NCI-H226 (cell line): ENCODE data around the gene ARHGAP42.
A peak's percentile ranks its signal among the peaks of the same experiment; 100 is the strongest.

Experiments used
- DNase-seq: peaks from one replicate; pipeline ENCODE4 v3.0.0-alpha.2; 2015

Gene ARHGAP42

DNA sequence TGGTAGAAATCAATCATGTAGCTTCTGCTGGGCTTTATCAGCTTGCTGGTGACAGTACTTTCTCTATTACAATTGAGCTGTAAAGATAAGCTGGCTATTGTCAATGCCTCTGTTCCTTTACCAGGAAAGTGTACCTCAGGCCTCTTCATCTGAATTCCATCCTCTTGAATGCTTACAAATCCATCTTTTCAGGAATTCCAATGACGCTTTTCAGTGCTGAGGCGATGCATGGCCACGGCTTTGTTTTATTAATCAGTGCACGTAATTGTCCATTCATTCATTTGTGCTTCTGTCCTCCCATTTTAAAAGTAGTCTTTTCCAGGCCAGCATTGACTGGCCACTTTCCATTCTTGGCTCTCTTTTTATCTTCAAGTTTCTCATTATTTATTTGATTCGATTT lies 240.5 kb downstream of the ARHGAP42 start:
- DNase-seq = no peak

DNA sequence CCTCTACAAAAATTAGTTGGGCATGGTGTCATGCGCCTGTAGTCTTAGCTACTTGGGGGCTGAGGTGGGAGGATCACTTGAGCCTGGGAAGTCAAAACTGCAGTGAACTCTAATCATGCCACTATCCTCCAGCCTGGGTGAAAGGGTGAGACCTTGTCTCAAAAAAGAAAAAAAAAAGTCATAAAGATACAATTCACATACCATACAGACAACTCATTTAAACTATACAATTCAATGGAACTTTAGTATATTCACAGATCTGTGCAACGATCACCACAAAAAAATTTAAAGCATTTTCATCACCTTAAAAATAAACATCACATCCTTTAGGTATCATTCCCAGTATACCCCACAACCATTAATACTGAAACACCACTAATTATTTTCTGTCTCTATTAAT lies 241.3 kb downstream of the ARHGAP42 start:
- peak; percentile 4 for DNase-seq

DNA sequence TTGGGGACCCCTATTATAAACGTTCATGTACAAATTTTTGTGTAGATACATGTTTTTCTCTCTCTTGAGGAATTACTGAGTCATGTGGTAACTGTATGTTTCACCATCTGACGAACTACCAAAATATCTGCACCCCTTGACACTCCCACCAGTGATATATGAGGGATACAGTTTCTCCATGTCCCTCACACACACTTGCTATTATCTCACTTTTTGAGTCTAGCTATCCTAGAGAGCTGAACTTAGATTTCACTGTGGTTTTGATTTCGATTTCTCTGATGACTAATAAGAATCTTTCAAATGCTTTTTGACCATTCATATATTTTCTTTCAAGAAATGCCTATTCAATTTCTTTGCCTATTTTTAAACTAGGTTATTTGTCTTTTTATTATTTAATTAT lies 242.3 kb downstream of the ARHGAP42 start:
- peak; percentile 54 for DNase-seq

DNA sequence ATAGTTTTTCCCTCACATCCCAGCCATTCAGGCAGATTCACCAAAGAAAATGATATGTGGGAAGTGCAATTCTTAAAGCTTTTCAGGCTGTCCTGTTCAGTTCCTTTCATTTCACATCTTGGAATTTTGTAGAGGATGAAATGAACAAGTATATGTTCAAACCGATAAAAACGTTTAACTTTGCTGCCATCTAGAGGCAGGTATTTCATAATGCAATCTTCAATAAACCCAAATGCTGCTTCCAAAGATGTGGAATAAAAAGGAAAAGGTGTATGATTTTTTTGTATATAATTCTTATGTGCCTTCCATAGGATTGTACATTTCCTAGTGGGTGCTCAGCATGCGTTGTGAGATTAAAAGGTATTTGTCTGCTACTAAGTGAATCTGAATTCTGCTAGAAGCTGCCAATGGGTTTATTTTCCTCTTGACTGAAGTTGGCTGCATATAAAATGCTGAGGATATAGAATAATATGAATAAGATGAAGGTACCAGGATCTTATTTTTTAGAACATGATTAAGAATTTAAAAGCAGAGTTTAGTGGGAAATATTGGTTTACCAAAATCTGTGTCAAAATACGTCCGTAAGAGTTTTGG lies 243.2 kb downstream of the ARHGAP42 start:
- peak; percentile 33 for DNase-seq

DNA sequence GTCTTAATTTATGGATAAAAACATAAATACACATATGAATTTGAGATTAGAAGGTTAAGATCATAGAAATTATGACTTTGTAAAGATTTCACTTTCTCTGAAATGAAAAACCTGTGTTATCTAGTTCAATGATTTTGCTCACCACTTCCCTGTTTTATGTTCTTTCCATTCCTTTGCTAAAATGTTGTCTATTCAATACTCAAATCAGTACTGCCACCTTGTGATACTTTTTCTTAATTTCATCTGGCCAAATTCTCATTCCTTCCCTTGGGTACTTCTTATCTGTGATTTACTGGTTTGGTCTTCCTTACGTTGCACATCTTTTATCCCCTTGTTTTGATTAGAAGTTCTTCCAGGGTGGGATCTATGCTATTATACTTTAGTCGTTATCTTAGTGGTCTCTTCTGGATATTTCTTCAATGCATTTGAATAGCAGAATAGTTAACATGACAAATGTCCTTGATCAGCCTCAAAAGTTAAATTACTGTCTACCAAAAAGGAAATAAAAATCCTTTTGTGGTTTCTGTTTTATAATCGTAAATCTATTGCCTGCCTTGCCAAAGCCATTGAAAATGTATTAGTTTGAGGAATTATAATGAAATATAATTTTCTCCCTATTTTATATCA lies 245.5 kb downstream of the ARHGAP42 start:
- no peak for DNase-seq

DNA sequence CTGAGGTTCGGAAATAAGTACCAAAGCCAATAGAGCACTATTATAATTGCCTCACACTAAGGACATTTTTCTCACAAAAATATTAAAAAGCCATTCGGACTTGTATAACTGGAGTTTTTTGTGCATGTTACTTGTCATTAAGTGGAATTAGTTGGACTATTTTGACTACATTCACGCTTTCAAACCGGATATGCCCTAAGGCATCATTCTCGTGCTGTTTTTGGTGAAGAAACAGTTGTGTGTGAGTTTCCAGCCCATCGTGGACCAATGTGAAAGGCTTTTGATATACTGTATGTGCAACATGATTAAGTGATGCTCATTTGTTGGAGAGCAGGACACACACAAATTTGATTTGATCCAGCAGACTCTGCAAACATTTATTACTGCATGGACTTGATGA lies 249.7 kb downstream of the ARHGAP42 start:
- DNase-seq = no peak

DNA sequence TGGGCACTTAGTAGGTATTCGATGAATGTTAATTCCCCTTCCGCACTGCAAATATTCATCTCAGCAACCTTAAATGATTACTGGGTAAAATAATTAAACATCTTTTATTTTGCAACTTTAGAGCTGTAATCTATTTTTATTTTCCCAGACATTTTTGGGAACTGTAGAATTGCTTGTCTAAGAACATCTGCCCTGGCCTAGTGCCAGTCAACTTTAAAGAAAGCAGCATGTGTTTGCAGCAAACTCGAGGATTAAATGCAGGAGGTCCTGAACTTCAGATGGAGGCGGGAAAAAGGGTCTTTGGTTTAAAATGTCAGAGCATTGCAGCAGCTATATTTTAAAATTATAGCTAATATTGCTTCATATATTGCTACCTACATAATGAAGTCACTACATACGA lies 252.5 kb downstream of the ARHGAP42 start:
- DNase-seq = no peak

DNA sequence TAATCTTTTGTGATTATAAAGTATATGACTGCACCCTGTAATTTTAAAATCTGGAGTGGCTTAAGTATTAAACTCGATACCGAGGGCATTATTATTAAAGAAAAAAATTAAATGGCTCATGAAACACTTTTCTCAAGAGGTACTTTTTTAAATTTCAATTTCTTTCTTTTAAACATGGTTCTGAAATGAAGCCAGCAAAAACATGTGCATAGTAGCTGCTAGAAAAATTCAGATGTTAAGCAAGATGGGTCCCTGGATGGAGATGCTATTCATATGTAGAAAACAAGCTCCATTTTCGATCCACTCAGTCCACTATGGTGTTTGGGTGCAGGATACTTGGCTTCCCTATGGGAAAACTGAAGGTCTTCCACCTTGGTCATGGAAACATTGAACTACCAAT lies 253.0 kb downstream of the ARHGAP42 start:
- no peak for DNase-seq

DNA sequence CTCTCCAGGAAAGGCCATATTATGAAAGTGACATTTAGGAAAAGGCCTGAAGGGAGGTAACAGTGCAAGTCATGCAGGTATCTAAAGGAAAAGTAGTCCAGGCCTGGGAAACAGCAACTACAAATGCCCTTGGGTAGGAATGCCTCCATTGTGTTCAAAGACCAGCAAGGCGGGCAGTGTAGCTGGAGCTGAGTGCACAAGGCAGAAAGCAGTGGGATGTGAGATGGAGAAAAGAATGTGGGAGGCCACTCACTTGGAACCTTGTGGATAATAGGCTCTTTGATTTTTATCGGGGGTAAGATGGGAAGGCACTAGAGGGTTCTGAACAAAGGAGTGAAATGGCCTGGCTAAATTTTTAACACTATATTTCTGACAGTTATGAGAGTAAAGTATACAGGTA lies 253.9 kb downstream of the ARHGAP42 start:
- DNase-seq = no peak

DNA sequence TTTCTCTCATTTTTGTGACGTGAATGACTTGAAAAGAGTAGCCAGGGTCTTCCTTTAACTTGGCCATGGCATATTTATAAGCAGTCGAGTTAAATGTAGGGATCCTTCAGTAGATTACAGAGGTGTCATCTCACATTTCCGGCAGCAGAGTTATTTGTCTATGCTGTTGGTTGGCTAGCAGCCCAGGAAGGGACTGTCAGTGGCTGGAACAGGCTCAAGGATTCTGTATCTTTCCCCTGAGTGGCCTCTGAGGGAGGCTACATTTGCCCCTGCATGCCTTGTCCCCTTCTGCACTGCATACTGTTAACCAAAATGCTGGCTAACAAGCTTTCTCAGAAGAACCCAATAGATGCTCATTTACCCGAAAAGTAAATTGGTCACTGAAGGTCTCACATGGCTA lies 254.9 kb downstream of the ARHGAP42 start:
- DNase-seq = no peak

DNA sequence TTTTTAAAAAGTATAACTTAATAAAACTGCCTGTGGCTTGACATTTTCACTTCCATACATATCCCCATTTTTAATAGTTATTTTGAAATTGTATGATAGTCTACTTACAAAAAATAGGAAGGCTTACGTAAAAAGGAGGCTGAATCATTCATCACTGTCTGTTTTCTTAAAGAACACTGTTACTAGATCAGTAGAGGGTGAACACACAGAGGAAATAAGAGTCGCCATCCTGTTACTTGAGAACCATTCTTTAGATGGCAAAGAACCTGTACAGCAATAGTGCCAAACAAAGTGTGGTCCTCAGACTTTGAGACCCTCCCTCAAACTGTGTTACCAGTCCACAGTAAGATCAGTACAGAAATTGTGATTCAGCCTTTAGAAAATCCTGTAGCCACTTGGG lies 261.8 kb downstream of the ARHGAP42 start:
- no peak for DNase-seq

DNA sequence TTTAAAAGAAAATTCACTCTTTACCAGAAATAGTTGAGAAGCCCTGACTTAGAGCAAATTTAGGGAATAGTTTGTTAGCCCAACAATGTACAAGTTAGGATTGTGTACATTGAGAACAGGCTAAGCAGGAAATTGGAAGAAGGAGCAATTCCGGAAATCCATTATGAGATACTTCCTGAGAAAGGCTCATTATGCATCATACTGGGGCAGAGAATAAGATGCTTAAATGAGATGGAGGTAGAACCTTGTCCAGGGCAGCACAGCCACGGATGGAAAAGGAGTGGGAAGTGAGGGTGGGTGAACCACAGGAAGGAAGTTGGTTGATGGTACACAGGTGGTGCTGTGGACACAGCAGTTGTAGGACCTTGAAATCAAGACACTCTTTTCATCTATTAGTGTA lies 262.4 kb downstream of the ARHGAP42 start:
- DNase-seq = no peak

DNA sequence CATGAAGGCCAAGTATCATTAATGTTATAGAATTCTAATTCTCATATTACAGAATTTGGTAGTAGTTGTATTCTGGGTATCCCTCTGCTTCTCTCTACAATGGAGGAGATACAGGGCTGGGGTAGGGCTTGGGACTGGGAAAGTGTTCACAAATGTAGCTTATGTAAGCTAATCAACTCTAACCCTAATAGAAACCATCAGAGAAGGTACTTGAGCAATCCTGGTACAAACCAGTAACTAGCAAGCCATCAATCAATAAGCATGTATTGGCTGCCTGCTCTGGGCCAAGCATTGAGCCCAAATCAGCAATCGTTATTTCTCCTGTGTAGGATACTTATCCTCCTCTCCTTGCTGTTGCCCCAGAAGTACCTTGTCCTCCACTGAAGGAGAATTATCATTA lies 268.2 kb downstream of the ARHGAP42 start:
- DNase-seq = no peak

DNA sequence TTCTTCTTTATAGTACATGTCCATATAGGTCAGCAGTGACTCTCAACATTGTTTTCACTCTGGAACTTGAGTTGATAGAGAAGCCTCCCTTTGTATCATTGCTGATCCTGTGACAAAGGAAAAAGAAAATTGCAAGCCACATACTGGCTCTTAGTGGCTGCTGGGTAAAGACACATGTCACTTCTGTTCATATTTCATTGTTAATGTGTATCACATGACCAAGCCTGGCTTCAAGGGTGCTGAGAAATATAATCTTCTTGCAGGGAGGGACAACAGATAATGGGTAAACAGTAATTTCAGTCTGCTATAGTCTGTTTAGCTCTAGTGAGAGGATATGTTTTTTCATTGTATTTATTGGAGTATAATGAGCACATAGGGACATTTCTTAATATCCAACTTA lies 269.3 kb downstream of the ARHGAP42 start:
- DNase-seq = no peak

DNA sequence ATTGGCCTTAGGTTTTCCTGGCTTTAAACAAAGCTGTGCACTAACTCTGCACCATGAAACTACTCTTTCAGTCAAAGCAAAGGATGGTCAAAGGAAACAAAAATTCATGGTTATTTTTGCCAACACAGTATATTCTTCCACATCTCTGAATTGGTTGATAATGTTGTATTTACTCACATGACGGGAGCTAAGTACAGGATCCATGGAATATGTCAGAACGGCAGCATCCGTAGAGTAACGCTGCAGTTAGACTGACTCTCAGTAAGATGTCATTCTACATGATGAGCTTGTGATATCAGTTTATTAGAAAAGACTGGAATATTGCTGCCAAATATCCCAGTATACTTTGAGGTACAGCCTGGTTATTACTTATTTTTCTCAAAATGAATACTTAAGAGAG lies 270.4 kb downstream of the ARHGAP42 start:
- DNase-seq = no peak

DNA sequence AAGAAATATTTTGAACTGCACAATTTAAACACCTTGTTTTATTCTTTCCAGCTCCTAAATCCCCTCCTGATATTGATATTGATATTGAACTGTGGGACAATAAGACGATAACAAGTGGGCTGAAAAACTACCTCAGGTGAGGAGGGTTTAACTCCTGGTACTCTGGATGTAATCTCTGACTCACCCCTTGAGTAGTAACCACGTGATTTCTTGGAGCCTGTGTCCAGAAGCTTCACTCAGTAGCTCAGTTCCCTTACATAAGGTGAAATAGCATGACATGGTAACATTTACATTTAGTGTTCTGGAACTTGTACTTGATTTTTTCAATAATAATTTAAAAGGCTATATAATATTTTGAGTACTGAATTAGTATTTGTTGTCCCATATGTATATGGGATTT lies 274.5 kb downstream of the ARHGAP42 start:
- peak; percentile 55 for DNase-seq

DNA sequence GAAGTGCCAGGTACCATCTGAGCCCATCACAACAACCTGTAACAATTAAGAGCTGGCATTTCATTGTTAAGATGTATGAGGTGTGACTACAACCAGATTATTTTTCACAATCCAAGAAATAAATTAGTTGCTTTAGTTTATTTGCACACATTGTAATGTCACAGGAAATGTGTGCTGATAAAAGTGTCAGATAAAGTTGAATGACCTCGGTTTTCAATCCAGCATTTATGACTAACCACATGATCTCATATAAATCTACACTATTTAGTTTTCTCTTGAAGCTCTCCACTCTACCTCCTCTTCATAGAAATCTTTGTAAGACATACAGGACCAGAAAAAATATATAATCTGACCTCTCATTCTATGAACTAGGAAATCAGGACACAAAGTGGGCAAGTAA lies 276.3 kb downstream of the ARHGAP42 start:
- peak; percentile 24 for DNase-seq

DNA sequence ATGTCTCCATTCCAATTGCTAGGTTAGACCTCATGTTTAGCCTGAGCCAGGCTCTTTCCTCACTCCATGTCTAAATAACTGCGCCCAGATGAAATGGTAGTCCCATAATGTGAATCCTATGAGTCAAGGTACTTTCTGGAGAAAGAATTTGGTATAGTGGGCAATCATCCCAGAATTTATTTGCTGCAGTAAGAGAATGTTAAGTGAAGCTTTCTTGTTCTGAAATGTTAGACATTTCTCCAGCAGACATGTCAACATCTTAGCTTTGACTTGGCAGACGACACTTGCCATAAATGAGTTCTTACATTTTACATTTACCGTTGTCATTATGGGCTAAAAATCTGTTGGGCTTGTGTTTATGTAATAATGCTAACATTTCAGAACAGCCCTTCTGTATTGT lies 277.3 kb downstream of the ARHGAP42 start:
- DNase-seq = peak; percentile 55

DNA sequence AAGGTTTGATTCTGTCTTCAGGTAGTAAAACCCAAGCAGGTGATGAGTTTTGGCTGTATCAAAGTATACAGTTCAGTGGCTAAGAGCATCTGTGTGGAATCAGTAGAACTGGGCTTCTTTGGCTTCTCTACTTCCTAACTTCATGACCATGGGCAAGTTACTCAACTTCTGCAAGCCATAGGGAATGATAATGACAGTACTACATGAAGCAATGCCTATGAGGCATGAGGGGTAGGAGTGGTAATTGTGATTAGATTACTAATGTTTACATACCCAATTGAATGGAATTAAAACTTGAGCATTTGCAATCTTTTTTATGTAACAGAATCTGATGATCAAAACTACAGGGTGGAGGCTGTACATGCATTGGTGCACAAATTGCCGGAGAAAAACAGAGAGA lies 278.3 kb downstream of the ARHGAP42 start:
- no peak for DNase-seq

DNA sequence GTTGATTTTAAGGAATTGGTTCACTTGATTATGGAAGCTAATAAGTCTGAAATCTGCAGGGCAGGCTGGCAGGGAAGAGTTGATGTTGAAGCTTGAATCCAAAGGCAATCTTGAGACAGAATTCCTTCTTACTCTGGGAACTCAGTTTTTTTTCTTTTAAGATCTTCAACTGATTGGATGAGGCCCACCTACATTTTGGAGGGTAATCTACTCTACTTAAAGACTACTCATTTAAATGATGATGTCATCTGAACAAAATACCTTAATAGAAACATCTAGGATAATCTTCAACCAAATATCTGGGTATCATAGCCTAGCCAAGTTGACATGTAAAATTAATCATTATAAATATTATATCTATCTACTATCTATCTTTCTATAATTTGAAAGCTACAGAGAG lies 279.3 kb downstream of the ARHGAP42 start:
- no peak for DNase-seq

DNA sequence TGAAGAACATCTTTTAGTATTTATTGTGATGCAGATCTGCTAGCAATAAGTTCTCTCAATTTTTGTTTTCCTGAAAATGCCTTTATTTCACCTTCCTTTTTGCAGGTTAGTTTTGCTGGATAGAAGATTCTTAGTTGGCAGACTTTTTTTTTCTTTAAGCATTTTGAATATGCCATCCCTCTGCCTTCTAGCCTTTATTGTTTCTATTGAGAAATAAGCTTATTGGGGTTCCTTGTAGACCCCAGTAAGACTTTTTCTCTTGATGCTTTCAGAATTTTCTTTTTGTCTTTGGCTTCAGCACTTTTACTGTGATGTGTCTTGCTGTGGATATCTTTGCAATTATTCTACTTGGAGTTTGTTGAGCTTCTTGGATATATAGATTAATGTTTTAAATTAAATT lies 281.9 kb downstream of the ARHGAP42 start:
- DNase-seq = no peak

DNA sequence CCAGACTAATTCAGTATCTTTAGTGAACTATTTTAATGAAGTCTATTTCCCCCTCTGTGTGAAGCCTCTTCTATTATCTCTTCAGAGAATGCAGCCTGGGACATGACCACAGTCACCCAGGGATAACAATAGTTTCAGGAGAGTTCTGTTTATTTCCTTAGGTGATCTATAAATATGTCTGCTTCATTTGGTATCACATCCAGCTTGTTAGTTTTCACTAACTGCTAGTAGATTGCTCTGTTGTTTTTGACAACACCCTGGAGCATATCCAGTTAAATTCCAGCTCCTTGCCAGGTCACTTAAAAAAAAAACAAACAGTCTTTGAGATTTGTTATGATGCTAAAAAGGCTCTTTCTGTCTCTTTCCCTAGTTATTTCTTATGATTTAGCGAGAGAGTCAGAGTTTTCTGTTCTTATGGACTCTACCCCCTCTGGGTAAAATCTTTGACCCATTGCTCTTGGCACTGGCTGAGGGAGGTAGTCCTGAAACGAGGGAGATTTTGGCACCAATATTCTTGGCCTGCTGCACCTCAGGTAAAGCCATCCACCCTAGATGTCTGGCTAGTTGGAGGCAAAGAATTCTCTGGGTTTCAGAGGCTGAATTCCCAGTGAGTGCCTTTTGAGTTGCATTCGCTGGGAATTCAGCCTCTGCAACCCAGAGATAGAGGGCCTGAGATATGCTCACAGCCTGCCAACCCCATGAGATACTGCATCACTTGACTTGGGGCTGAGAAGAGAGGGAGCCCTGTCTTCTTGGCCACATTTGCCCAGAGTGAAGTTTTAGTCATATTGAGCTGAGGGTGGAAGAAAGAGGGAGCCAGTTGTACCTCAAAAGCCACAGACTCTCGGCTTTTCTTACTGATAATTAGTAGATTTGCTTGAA lies 283.4 kb downstream of the ARHGAP42 start:
- DNase-seq = no peak

DNA sequence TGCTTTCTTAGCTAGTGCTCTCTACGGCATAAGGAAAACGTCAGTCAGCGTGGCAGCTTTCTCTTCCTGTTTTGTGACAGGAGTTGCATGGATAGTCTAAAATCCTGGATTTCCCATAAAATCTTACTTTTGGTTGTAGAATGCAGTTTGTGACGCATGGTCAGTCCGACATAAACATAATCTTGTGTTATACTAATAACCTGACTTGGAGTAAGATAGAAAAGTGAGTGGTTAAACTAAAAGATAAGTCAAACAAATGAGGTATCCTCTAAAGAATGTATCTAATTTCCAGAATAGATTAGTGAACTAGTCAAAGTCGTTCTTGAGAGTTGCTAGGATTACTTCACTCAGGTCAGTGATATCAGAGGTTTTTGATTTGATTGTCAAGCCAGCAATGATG lies 285.0 kb downstream of the ARHGAP42 start:
- DNase-seq = peak; percentile 13

DNA sequence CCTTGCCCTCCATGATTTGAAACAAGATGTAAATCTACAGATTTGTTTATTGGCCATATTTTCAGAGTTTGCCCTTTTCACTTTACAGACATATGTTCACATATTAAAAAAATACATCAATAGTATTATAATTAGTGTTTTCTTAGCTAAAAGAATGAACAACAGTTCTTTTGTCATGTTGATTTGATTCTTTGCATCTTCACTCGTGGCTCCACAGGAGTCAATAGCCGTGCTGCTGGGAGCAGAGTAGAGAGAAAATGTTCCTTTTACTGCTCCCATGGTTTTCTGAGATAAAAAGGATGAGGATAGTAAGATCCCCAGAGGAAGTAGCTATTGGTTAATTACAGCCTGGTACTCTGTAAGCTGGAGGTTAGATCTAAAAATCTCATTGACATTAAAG lies 291.4 kb downstream of the ARHGAP42 start:
- DNase-seq = no peak
